SU-DHL-6 (cell line): ENCODE data around the gene TNFRSF19.

Experiments used
- H2AFZ ChIP-seq: fragments of 200-600 bp; sonication (generic); 2 replicates; pipeline ENCODE4 v1.6.1; 2014; ENCODE audit warnings: low read depth, mild to moderate bottlenecking, moderate library complexity, mixed read lengths, antibody characterized with exemption, low read length; ENCODE audit not compliant: severe bottlenecking
- H3F3A ChIP-seq: fragments of 200-600 bp; shearing (Covaris generic); 2 replicates; pipeline ENCODE4 v1.6.0; 2016; ENCODE audit warnings: antibody characterized with exemption, mild to moderate bottlenecking; ENCODE audit not compliant: insufficient read depth
- H3K27ac ChIP-seq: fragments of 200-600 bp; sonication (generic); 2 replicates; pipeline ENCODE4 v1.5.1; 2016; ENCODE audit warnings: low read depth, mild to moderate bottlenecking, low read length, moderate library complexity, mixed read lengths
- H3K27me3 ChIP-seq: fragments of 200-600 bp; sonication (generic), shearing (Covaris generic); 2 replicates; pipeline ENCODE4 v1.6.0; 2014; ENCODE audit warnings: mild to moderate bottlenecking, low read length
- H3K36me3 ChIP-seq: fragments of 200-600 bp; sonication (generic); 2 replicates; pipeline ENCODE4 v1.6.1; 2014; ENCODE audit warnings: mild to moderate bottlenecking, low read length, mixed read lengths
- H3K4me2 ChIP-seq: fragments of 300-600, 200-600 bp; shearing (Covaris generic), sonication (generic); 2 replicates; pipeline ENCODE4 v1.6.0; 2014; ENCODE audit warnings: low read length, low read depth, mild to moderate bottlenecking; ENCODE audit not compliant: poor library complexity, severe bottlenecking
- H3K4me3 ChIP-seq: fragments of 200-600 bp; sonication (generic); 2 replicates; pipeline ENCODE4 v1.5.1; 2014; ENCODE audit warnings: antibody characterized with exemption, low read length, mild to moderate bottlenecking, mixed read lengths; ENCODE audit not compliant: insufficient read depth, poor library complexity, severe bottlenecking
- H3K79me2 ChIP-seq: fragments of 200-600 bp; sonication (generic); 2 replicates; pipeline ENCODE4 v1.6.1; 2014; ENCODE audit warnings: mild to moderate bottlenecking, low read length, moderate library complexity; ENCODE audit not compliant: insufficient read depth
- H3K9ac ChIP-seq: fragments of 200-600 bp; sonication (generic); 2 replicates; pipeline ENCODE4 v1.7.0; 2014; ENCODE audit warnings: mild to moderate bottlenecking, low read length
- H3K9me2 ChIP-seq: fragments of 200-600 bp; sonication (generic); replicated peaks from 2 replicates; pipeline ENCODE4 v1.6.1; 2014; ENCODE audit warnings: low read length; ENCODE audit not compliant: insufficient read depth
- H3K9me3 ChIP-seq: fragments of 200-600 bp; sonication (generic); 2 replicates; pipeline ENCODE4 v1.6.1; 2014; ENCODE audit warnings: low read length, mixed read lengths; ENCODE audit not compliant: insufficient read depth
- H4K20me1 ChIP-seq: fragments of 200-600 bp; sonication (generic); 2 replicates; pipeline ENCODE4 v1.6.1; 2014; ENCODE audit warnings: low read depth, mild to moderate bottlenecking, antibody characterized with exemption, low read length, moderate library complexity, mixed read lengths
- CTCF ChIP-seq: fragments of 200-600 bp; sonication (generic); IDR thresholded peaks from one replicate; pipeline ENCODE4 v1.5.1; 2017; ENCODE audit warnings: antibody characterized with exemption, mild to moderate bottlenecking, low read length, moderate library complexity; ENCODE audit not compliant: insufficient read depth, poor library complexity, severe bottlenecking
- EZH2phosphoT487 ChIP-seq: fragments of 200-600 bp; sonication (generic), shearing (Covaris generic); conservative IDR thresholded peaks from 2 replicates; pipeline ENCODE4 v1.6.1; 2018; ENCODE audit warnings: mild to moderate bottlenecking, antibody characterized with exemption, low read length, moderate library complexity, mixed read lengths

TNFRSF19 gene

GRCh38 chr13:23617551-23618024 lies 47.4 kb downstream of the TNFRSF19 start:
- no peak overlapping the region for H3K9ac ChIP-seq
- H3F3A ChIP-seq, result no peaks in the 10 kb centered on the region
- H3K9me2 ChIP-seq, result no peaks in the 10 kb centered on the region
- no peak overlapping the region for H3K27ac ChIP-seq
- H3K79me2 ChIP-seq, result no peaks in the 10 kb centered on the region
- TF ChIP-seq EZH2phosphoT487, result no peak
- no peak for TF ChIP-seq CTCF
- H3K9me3 ChIP-seq, result no peaks in the 10 kb centered on the region
- no peaks in the 10 kb centered on the region for H4K20me1 ChIP-seq
- no peak overlapping the region for H2AFZ ChIP-seq
- no peaks in the 10 kb centered on the region for H3K36me3 ChIP-seq
- H3K4me2 ChIP-seq, result no peak overlapping the region
- H3K4me3 ChIP-seq, result no peak overlapping the region
- H3K27me3 ChIP-seq, result no peaks in the 10 kb centered on the region

GRCh38 chr13:23618341-23618740 lies 48.1 kb downstream of the TNFRSF19 start:
- Histone ChIP-seq H3K4me3 (no peak overlapping the region), H3K36me3 (no peaks in the 10 kb centered on the region), H3K27me3 (no peaks in the 10 kb centered on the region), H3K27ac (no peak overlapping the region), H3K9me2 (no peaks in the 10 kb centered on the region), H4K20me1 (no peaks in the 10 kb centered on the region), H3K4me2 (no peak overlapping the region), H3F3A (no peaks in the 10 kb centered on the region), H3K9ac (no peak overlapping the region), H2AFZ (no peak overlapping the region), H3K79me2 (no peaks in the 10 kb centered on the region), H3K9me3 (no peaks in the 10 kb centered on the region)
- TF ChIP-seq CTCF (no peak), EZH2phosphoT487 (no peak)

- Histone ChIP-seq H3K9me2 (no peaks in the 10 kb centered on the region), H3K4me3 (no peak overlapping the region), H3K4me2 (no peak overlapping the region), H3K79me2 (no peaks in the 10 kb centered on the region), H3K9me3 (no peaks in the 10 kb centered on the region), H3K36me3 (no peaks in the 10 kb centered on the region), H3F3A (no peaks in the 10 kb centered on the region), H3K27ac (no peak overlapping the region), H3K9ac (no peak overlapping the region), H2AFZ (no peak overlapping the region), H4K20me1 (no peaks in the 10 kb centered on the region), H3K27me3 (no peaks in the 10 kb centered on the region)
- no peak for TF ChIP-seq CTCF
- TF ChIP-seq EZH2phosphoT487, result no peak
Observed at GRCh38 chr13:23619068-23619855, 49.0 kb downstream of the TNFRSF19 start.
